K562 (cell line): ENCODE measurements around the gene SAMD10. TPM values are rescaled to one million over a fixed set of nuclear protein-coding genes. Genes with fewer than 3 reads are reported as not detected.

ENCODE experiments used
- ARHGAP35 ChIP-seq: fragments of 450-650 bp; IDR thresholded peaks from 2 replicates; pipeline ENCODE4 v1.6.1; 2018; ENCODE audit not compliant: partially characterized antibody
- BACH1 ChIP-seq: fragments of 200-800 bp; sonication (Bioruptor generic); IDR thresholded peaks from 2 replicates; pipeline ENCODE4 v1.6.1; 2016; ENCODE audit warnings: missing genetic modification characterization, missing compliant biosample characterization
- CBX3 ChIP-seq, 2 experiments: IDR thresholded peaks; 1 replicate in 1 of 2; 2 replicates in 1 of 2; pipeline ENCODE4 v1.6.1; 2012; ENCODE audit warnings: inconsistent platforms in 2 of 2, low read length in 2 of 2, borderline replicate concordance in 1 of 2, control low read depth in 1 of 2
- CC2D1A ChIP-seq: fragments of 450-650 bp; IDR thresholded peaks from 2 replicates; pipeline ENCODE4 v1.6.1; 2017; ENCODE audit warnings: mild to moderate bottlenecking
- E2F3 ChIP-seq: fragments of 250-450 bp; sonication (Bioruptor Pico); IDR thresholded peaks from 2 replicates; pipeline ENCODE4 v1.4.0; 2020; ENCODE audit warnings: mild to moderate bottlenecking
- EZH2 ChIP-seq: IDR thresholded peaks from 2 replicates; pipeline ENCODE4 v1.6.1; 2012; ENCODE audit warnings: low read depth, mild to moderate bottlenecking, inconsistent platforms, low read length, borderline replicate concordance
- GATAD2B ChIP-seq: fragments of 450-650 bp; IDR thresholded peaks from 2 replicates; pipeline ENCODE4 v1.6.1; 2017; ENCODE audit warnings: mild to moderate bottlenecking, borderline replicate concordance
- IRF2 ChIP-seq: sonication (generic); formaldehyde crosslinking; IDR thresholded peaks from 2 replicates; pipeline ENCODE4 v1.8.1; 2022; ENCODE audit warnings: mild to moderate bottlenecking, missing genetic modification reagents
- SMARCC2 ChIP-seq: fragments of 450-650 bp; IDR thresholded peaks from 2 replicates; pipeline ENCODE4 v1.6.1; 2017; ENCODE audit warnings: antibody characterized with exemption, moderate library complexity, mild to moderate bottlenecking, low read depth
- STAT5B ChIP-seq: fragments of 250-450 bp; sonication (Bioruptor Pico); IDR thresholded peaks from 2 replicates; pipeline ENCODE4 v1.8.0; 2021; ENCODE audit warnings: mild to moderate bottlenecking, inconsistent platforms
- TAF1 ChIP-seq: IDR thresholded peaks from 2 replicates; pipeline ENCODE4 v1.6.1; 2011; ENCODE audit warnings: mild to moderate bottlenecking, low read length, moderate library complexity; ENCODE audit not compliant: insufficient read depth, control insufficient read depth, severe bottlenecking; ENCODE audit errors: extremely low read depth
- ZNF780A ChIP-seq: fragments of 250-450 bp; sonication (Bioruptor Pico); IDR thresholded peaks from 2 replicates; pipeline ENCODE4 v1.5.0; 2021; ENCODE audit warnings: mild to moderate bottlenecking
- ZSCAN32 ChIP-seq: fragments of 450-650 bp; formaldehyde crosslinking; IDR thresholded peaks from 2 replicates; pipeline ENCODE4 v1.4.0; 2020; ENCODE audit warnings: mild to moderate bottlenecking, moderate library complexity
- polyA plus RNA-seq, 8 experiments: library from polyadenylated mRNA; depleted of rRNA in 4 of 8; stranded (reverse) in 5 of 8; unstranded in 3 of 8; fragments of >200 nt; fragmentation: Nextera tagmentation in 2 of 8; fragmentation: Illumina TruSeq in 1 of 8; extraction: Ambion mirVana in 2 of 8; extraction: Trizol in 1 of 8; gene quantifications; 2 replicates each; pipeline versions ENCODE4 v1.2.1 to v1.2.3, GENCODE V29; 2011 to 2014; ENCODE audit warnings: inconsistent platforms in 1 of 8, missing spikeins in 1 of 8
- total RNA-seq, 7 experiments: library from RNA; depleted of rRNA in 6 of 7; stranded (reverse); fragments of >200 nt in 6 of 7; fragmentation: Illumina TruSeq in 2 of 7; extraction: Trizol in 2 of 7; gene quantifications; 2 replicates each; pipeline versions ENCODE4 v1.2.1 to v1.2.3, GENCODE V29; 2011 to 2021; ENCODE audit warnings: low replicate concordance in 1 of 7
- TF ChIP-seq, protein P1 (sequence below), 2 experiments: fragments of 450-650 bp; IDR thresholded peaks; 2 replicates each; pipeline ENCODE4 v1.6.1; 2018; ENCODE audit warnings: mild to moderate bottlenecking in 2 of 2, low read depth in 1 of 2; ENCODE audit not compliant: partially characterized antibody in 2 of 2
- TF ChIP-seq, protein P2 (sequence below): fragments of 250-450 bp; sonication (Bioruptor Pico); IDR thresholded peaks from 2 replicates; pipeline ENCODE4 v1.8.0; 2022; ENCODE audit warnings: moderate library complexity, mild to moderate bottlenecking, inconsistent platforms
- TF ChIP-seq, protein P3 (sequence below): fragments of 200-400 bp; formaldehyde crosslinking; IDR thresholded peaks from 2 replicates; pipeline ENCODE4 v1.6.1; 2017; ENCODE audit warnings: mild to moderate bottlenecking, low read depth, low read length, moderate library complexity
- TF ChIP-seq, protein P4 (sequence below): fragments of 450-650 bp; formaldehyde crosslinking; IDR thresholded peaks from 2 replicates; pipeline ENCODE4 v1.4.0; 2020; ENCODE audit warnings: mild to moderate bottlenecking, moderate library complexity

SAMD10 gene
- total and polyA plus RNA-seq, 9 of the 15 experiments (the other 6 are each of a cell fraction or from before 2014, with no cell fraction given), result 0.37 to 15.2 (median 4.8) TPM

DNA sequence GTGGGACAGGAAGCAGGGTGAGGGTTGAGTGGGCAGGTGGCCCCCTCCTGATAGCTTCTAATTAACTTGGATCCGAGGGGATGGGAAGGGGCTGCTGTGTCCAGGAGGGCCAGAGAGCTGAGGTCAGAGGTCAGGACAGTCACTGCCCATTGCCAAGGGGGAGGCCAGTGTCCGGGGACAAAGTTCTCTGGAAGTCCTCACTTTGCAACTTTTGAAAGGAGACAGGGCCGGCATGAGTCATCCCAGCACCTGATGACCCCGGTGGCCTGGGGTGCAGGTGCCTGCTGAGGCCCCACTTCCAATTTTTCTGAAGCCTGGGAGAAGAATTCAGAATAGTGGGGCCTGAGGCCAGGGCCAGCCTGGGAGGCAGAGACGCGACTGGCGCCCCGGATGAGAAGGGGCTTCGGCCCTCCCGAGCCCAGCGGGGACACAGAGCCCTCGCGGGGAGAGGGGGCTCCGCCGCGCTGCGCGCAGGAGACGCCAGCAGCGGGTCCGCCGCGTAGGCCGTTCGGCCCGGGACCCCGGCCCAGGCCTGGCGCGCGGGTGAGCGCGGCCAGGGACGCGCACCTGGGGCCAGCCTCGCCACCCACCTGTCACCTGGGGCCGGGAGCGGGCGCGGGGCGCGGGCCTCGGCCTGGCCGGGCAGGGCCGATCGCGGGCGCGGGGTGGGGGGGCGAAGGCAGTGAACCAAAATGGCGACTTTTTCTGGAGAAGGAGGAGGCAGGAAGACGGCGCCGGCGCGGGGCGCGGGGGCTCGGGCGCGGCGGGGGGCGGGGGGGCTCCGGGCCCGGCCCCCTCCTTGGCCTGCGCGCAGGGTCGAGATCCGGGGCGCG, 10.3 kb downstream of the SAMD10 start (continued):
- TF ChIP-seq, protein P1, sequence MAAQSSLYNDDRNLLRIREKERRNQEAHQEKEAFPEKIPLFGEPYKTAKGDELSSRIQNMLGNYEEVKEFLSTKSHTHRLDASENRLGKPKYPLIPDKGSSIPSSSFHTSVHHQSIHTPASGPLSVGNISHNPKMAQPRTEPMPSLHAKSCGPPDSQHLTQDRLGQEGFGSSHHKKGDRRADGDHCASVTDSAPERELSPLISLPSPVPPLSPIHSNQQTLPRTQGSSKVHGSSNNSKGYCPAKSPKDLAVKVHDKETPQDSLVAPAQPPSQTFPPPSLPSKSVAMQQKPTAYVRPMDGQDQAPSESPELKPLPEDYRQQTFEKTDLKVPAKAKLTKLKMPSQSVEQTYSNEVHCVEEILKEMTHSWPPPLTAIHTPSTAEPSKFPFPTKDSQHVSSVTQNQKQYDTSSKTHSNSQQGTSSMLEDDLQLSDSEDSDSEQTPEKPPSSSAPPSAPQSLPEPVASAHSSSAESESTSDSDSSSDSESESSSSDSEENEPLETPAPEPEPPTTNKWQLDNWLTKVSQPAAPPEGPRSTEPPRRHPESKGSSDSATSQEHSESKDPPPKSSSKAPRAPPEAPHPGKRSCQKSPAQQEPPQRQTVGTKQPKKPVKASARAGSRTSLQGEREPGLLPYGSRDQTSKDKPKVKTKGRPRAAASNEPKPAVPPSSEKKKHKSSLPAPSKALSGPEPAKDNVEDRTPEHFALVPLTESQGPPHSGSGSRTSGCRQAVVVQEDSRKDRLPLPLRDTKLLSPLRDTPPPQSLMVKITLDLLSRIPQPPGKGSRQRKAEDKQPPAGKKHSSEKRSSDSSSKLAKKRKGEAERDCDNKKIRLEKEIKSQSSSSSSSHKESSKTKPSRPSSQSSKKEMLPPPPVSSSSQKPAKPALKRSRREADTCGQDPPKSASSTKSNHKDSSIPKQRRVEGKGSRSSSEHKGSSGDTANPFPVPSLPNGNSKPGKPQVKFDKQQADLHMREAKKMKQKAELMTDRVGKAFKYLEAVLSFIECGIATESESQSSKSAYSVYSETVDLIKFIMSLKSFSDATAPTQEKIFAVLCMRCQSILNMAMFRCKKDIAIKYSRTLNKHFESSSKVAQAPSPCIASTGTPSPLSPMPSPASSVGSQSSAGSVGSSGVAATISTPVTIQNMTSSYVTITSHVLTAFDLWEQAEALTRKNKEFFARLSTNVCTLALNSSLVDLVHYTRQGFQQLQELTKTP (IDR thresholded peaks at IDR 0.05; ENCODE audit: low read depth in 1 of 2, partially characterized antibody in 2 of 2), result no peak
- TF ChIP-seq EZH2 (no peak), CC2D1A (no peak), E2F3 (CRISPR knock-in tag) (no peak), ZNF780A (CRISPR knock-in tag) (no peak), ARHGAP35 (no peak), IRF2 (CRISPR knock-in tag) (no peak), BACH1 (tag) (no peak), CBX3 (IDR thresholded peaks at IDR 0.05; ENCODE audit: borderline replicate concordance in 1 of 2, low read length in 2 of 2) (no peak), STAT5B (no peak), GATAD2B (peak; percentile 57; the same call in 1 of the 2 replicates), SMARCC2 (no peak), TAF1 (no peak), ZSCAN32 (CRISPR knock-in tag) (no peak)
- TF ChIP-seq, protein P2, sequence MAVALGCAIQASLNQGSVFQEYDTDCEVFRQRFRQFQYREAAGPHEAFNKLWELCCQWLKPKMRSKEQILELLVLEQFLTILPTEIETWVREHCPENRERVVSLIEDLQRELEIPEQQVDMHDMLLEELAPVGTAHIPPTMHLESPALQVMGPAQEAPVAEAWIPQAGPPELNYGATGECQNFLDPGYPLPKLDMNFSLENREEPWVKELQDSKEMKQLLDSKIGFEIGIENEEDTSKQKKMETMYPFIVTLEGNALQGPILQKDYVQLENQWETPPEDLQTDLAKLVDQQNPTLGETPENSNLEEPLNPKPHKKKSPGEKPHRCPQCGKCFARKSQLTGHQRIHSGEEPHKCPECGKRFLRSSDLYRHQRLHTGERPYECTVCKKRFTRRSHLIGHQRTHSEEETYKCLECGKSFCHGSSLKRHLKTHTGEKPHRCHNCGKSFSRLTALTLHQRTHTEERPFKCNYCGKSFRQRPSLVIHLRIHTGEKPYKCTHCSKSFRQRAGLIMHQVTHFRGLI, result no peak
- TF ChIP-seq, protein P3, sequence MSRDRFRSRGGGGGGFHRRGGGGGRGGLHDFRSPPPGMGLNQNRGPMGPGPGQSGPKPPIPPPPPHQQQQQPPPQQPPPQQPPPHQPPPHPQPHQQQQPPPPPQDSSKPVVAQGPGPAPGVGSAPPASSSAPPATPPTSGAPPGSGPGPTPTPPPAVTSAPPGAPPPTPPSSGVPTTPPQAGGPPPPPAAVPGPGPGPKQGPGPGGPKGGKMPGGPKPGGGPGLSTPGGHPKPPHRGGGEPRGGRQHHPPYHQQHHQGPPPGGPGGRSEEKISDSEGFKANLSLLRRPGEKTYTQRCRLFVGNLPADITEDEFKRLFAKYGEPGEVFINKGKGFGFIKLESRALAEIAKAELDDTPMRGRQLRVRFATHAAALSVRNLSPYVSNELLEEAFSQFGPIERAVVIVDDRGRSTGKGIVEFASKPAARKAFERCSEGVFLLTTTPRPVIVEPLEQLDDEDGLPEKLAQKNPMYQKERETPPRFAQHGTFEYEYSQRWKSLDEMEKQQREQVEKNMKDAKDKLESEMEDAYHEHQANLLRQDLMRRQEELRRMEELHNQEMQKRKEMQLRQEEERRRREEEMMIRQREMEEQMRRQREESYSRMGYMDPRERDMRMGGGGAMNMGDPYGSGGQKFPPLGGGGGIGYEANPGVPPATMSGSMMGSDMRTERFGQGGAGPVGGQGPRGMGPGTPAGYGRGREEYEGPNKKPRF, result no peak
- TF ChIP-seq, protein P4, sequence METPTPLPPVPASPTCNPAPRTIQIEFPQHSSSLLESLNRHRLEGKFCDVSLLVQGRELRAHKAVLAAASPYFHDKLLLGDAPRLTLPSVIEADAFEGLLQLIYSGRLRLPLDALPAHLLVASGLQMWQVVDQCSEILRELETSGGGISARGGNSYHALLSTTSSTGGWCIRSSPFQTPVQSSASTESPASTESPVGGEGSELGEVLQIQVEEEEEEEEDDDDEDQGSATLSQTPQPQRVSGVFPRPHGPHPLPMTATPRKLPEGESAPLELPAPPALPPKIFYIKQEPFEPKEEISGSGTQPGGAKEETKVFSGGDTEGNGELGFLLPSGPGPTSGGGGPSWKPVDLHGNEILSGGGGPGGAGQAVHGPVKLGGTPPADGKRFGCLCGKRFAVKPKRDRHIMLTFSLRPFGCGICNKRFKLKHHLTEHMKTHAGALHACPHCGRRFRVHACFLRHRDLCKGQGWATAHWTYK (CRISPR knock-in tag), result no peak
